ENCODE results near the gene RANBP10.

RANBP10 gene

GRCh38 chr16:67673712-67674580 is 132.4 kb downstream of the RANBP10 start:
- DNase-seq: no peak

Measured in NCI-H526 (cell line).